ENCODE data around the gene POLR3K.

- TF ChIP-seq NFIC (IDR thresholded peaks at IDR 0.05; ENCODE audit: borderline replicate concordance) (no peak), EP300 (IDR thresholded peaks at IDR 0.05; ENCODE audit: borderline replicate concordance in 1 of 2, low read depth in 1 of 2, low read length in 1 of 2) (no peak), JUND (IDR thresholded peaks at IDR 0.05) (no peak), CTCF (IDR thresholded peaks at IDR 0.05) (no peak), RAD21 (IDR thresholded peaks at IDR 0.05; ENCODE audit: low read length) (no peak), PBX3 (IDR thresholded peaks at IDR 0.05) (no peak), TAF1 (IDR thresholded peaks at IDR 0.05; ENCODE audit: borderline replicate concordance, low read depth, low read length) (no peak), REST (IDR thresholded peaks at IDR 0.05; ENCODE audit: low read depth, low read length) (no peak), POLR2AphosphoS5 (IDR thresholded peaks at IDR 0.05; ENCODE audit: low read depth, low read length) (no peak), MXI1 (IDR thresholded peaks at IDR 0.05; ENCODE audit: low read depth, low read length) (no peak), MAX (IDR thresholded peaks at IDR 0.05; ENCODE audit: low read depth) (no peak)
Observed at GRCh38 chr16:67884-68789, 14.7 kb upstream of the POLR3K start.
